GM19239 (cell line): ENCODE data around the gene CPAMD8.

Source experiments
- DNase-seq: peaks from one replicate; pipeline ENCODE4 v3.0.0; 2011; ENCODE audit warnings: low spot score; ENCODE audit not compliant: insufficient read length
- FAIRE-seq: peaks from 2 replicates; lab custom pipeline; 2011; peaks lifted over from hg19 to GRCh38; lab: Jason Lieb, UNC

CPAMD8 gene

DNA sequence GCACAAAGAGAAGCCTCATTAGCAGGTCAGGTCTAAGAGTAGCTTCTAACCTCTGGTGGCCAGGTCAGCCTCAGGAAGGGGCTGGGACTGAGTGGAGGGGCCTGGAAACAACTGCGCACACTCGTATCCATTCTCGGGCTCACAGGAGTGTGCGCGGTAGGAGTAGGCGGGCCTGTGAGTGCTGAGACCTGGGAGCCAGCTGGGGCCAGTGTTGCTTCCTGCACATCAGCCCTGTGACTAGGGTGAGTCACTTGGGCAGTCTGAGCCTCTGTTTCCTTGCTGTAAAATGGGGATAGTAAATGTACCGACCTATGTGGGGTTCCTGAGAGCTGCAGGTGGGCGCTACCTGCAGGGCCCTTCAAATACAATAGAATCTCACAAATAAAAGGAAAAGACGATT lies 170.5 kb downstream of the CPAMD8 start:
- DNase-seq = no peak

DNA sequence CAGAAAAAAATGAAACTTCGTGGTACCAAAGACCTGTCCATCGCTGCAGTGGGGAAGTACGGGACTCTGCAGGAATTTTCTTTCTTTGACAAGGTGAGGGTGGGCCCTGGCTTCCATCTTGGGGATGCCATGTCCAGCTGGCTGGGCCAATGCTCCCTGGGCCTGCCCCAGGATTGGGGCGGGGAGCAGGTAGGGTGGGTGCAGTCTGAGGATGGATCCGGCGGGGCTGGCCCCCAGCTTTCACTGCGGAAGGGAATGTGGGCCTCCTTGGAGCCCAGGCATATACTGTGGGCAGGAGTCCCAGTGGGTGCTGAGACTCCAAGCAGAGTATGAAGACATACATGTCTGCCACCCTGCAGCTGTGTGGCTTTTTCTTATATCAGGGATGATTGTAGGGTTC lies 173.5 kb downstream of the CPAMD8 start:
- DNase-seq = no peak
- FAIRE-seq = no peak

More for the DNA sequence above, 170.5 kb downstream of the CPAMD8 start:
- no peak for FAIRE-seq

DNA sequence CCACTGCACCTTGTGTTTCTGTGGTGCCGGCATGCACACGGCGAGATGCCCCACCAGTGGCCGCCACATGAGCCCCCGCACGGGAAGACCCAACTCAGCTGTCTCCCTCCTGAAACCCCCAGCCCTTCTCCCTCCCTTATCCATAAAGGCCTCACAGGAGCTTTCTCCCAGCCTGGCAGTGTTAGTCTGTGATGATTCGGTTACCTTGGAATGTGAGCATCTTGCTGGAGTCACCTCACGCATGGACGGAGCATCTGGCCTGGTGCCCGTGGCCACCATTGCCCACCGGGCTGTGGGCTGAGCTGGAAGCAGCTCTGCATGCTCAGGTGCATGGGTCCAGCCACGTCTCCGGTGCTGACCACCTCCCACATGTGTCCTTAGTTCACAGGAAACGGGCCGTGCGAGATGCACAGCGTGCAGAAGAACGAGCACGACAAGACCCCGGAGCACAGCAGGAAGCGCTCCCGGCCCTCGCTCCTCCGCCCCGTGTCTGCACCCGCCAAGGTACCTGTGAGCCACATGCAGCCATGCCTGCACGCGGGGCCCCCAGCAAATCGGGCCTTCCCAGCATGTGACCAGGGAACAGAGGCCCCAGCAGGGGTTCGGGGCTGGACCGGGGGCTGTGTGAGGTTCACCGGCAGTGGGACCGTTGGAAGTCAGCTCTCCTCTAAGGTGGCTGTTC lies 175.4 kb downstream of the CPAMD8 start:
- no peak for DNase-seq
- FAIRE-seq = no peak

DNA sequence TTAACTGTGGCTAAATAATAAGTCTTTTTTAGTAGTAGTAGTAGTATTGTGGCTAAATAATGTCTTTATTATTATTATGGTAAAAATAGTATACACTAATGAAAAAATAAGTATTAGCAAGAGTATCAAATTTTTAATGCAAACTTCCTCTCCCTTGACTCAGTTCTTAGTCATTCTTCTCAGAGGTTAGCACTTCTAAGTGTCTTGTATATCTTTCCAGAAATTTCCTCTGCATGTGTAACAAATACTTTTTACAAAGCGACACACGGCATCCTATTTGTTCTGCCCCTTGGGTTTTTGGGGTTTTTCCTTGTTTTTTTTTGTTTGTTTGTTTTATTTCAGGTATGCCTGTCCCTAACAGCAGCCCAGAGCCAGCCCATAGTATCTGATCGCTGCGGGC lies 176.5 kb downstream of the CPAMD8 start:
- FAIRE-seq (no peak), DNase-seq (no peak)

DNA sequence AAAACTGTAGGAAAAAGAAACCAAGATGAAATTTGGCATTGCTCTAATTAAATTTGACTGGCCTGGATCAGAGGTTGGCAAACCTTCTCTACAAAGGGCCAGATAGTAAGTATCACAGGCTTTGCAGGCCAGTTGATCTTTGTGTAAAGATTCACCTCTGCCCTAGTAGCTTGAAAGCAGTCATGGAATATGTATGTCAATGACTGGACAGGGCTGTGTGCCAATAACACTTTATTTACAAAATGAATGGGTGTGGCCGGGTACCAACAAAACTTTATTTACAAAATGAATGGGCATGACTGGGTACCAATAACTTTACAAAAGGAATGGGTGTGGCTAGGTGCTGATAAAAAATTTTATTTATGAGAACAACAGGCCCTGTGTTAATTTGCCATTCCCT lies 177.4 kb downstream of the CPAMD8 start:
- FAIRE-seq (no peak), DNase-seq (no peak)

DNA sequence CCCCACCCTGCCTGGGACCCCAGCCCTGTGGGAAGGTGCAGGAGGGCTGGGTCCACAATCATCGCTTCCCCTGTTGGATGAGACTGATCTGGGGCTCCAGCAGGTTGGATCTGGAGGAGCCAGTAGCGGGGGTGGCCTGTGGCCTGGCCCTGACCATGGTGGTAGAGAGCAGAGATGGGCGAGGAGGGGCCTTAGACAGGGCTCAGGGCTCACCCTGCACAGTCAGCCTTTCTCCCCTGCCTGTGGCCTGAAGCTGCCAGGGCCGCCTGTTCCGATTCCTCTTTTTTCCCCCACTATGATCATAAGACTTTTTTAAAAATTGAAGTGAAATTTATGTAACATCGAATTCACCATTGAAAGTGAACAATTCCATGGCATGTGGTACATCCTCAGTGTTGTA lies 179.2 kb downstream of the CPAMD8 start:
- DNase-seq = no peak
- no peak for FAIRE-seq

DNA sequence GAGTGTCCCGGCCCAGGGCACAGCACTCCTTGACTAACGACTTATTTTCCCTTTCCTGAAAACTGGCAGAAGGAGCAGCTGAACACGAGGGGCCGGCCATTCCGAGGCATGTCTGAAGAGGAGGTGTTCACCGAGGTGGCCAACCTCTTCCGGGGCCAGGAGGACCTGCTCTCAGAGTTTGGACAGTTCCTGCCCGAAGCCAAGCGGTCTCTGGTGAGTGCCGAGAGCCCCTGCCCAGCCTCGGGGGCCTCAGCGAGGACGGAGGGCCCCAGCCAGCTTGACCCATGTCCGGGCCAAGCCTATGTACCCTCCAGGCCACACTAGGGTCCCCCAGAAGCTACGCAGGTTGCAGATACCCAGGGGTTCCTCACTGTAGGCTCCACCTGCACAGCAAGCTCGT lies 179.7 kb downstream of the CPAMD8 start:
- FAIRE-seq = no peak
- DNase-seq = no peak
